Loucy (cell line): Measurements from ENCODE around the gene CELF4.

Experiments
- EZH2phosphoT487 ChIP-seq: fragments of 200-600 bp; IDR thresholded peaks from 2 replicates; pipeline ENCODE4 v1.6.1; 2018; ENCODE audit warnings: antibody characterized with exemption, mild to moderate bottlenecking, moderate library complexity, borderline replicate concordance
- TF ChIP-seq, protein P1 (sequence below): fragments of 200-600 bp; sonication (generic); conservative IDR thresholded peaks from 2 replicates; pipeline ENCODE4 v1.5.1; 2014; ENCODE audit warnings: mild to moderate bottlenecking, antibody characterized with exemption, low read length

DNA sequence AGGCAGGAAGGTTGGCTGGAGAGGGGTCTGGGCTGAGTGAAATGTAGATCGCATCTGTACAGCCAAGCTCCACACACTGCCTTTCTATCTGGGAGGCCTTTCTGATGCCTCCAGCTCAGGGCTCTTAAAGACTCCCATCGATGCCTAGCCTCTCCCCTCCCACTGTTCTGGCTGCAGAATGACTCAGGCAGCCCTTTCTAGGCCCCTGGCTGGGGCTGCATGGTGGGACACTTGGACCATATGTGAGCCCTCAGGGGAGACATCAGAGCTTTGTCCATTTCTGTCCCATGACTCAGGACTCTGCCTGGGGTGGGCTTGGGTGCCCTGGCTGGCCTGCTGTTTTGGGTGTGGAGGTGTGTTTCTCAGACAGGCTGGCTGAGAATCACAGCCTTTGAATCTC is 101.3 kb downstream of the CELF4 start:
- TF ChIP-seq, protein P1, sequence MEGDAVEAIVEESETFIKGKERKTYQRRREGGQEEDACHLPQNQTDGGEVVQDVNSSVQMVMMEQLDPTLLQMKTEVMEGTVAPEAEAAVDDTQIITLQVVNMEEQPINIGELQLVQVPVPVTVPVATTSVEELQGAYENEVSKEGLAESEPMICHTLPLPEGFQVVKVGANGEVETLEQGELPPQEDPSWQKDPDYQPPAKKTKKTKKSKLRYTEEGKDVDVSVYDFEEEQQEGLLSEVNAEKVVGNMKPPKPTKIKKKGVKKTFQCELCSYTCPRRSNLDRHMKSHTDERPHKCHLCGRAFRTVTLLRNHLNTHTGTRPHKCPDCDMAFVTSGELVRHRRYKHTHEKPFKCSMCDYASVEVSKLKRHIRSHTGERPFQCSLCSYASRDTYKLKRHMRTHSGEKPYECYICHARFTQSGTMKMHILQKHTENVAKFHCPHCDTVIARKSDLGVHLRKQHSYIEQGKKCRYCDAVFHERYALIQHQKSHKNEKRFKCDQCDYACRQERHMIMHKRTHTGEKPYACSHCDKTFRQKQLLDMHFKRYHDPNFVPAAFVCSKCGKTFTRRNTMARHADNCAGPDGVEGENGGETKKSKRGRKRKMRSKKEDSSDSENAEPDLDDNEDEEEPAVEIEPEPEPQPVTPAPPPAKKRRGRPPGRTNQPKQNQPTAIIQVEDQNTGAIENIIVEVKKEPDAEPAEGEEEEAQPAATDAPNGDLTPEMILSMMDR: no peak
- no peak for TF ChIP-seq EZH2phosphoT487
